ENCODE measurements around the gene XRN1.
"Not testable (repeated sequence)": the region's sequence is repeated elsewhere in the genome, so short reads cannot be mapped to it uniquely, and the experiment has no call there.

The XRN1 gene

GRCh38 chr3:142324275-142324953 lies 123.4 kb downstream of the XRN1 start:
- DNase-seq = not testable (repeated sequence)

DNA sequence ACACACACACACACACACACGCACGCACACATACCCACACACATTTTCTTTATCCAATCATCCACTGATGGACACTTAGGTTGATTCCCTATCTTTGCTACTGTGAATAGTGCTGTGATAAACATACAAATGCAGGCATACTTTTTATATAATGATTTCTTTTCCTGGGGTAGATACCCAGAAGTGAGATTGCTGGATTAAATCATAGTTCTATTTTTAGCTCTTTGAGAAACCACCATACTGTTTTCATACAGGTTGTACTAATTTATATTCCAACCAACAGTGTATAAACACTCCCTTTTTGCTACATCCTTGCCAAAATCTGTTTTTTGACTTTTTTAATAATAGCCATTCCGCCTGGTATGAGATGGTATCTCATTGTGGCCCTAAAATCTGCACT lies 127.9 kb downstream of the XRN1 start:
- no peak for DNase-seq

- DNase-seq = no peak
These were observed 128.7 kb downstream of the XRN1 start for GRCh38 chr3:142319094-142319493.

DNA sequence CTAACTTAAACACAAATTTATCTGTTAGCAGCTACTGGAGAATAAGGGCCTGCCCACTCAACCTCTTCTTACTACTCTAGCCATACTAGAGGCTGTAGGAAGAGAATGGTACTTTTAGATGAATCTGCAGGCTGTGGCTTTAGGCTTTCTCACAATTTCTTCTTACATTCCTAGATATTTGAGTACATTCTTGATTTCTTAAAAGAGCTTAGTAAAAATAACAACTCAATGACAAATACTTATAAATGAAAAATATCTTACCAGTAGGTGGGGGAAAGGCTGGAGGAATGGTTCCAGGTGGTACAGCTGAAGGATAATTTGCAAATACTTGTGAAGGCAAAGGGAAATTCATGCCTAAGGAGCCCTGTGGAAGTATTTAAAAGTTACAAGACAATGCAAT lies 129.5 kb downstream of the XRN1 start:
- no peak for DNase-seq

DNA sequence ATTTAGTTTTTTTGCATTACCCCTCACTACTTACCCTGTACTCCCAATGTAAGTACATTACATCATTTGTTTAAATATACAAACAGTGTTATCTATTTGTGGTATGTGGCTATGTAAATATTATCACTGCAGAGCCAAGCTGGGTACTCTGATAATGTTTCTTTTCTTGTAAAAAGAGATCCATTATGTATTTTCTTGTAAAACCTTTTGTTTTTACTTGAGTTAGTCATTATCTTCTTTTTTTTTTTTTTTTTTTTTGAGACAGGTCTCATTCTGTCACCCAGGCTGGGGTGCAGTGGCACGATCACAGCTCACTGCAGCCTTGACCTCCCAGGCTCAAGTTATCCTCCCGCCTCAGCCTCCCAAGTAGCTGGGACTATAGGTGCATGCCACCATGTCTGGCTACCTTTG lies 131.9 kb downstream of the XRN1 start:
- not testable (repeated sequence) for DNase-seq

DNA sequence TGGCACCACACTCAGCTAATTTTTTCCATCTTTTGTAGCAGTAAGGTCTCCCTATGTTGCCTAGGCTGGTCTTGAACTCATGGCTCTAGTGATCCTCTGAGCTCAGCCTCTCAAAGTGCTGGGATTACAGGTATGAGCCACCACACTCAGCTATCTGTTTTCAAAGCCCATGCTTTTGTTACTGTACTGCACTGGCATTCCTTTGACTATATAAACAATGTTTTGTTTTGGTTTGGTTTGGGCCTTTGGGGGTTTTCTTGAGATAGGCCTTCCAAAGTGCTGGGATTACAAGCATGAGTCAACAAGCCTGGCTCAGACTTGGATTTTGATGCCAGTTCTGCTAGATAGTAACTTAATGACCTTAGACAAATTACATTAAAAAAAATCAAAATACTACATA lies 132.8 kb downstream of the XRN1 start:
- DNase-seq = no peak

GRCh38 chr3:142310439-142310838 lies 137.4 kb downstream of the XRN1 start:
- DNase-seq = no peak

DNA sequence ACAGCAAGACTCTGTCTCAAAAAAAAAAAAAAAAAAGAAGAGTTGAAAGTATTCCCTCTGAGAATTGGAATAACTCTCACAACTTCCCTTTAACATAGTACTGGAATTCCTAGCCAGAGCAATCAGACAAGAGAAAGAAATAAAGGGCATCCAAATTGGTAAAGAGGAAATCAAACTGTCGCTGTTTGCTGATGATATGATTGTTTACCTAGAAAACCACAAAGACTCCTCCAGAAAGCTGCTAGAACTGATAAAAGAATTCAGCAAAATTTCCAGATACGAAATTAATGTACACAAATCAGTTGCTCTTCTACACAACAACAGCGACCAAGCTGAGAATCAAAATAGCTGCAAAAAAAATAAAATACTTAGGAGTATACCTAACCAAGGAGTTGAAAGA lies 145.0 kb downstream of the XRN1 start:
- DNase-seq = not testable (repeated sequence)

- no peak for DNase-seq
These were observed 149.2 kb downstream of the XRN1 start for GRCh38 chr3:142298626-142299025.

DNA sequence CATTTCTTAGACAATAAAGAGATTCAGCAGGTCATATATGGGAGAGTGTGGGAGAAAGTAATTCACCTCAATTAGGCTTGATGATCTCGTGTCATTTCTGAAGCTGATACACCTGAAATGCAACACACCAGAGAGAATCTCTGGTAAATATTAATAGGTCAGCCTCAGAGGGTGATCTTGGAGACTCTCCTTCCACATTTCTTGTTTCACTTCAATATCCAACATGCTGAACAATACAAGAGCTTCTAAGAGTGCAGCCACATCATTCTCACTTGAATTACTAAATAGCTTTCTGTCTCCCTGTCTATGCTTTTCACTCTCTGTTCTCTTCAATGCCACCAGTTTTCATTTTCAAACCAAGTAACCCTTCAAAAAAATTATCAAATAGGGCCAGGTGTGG lies 151.3 kb downstream of the XRN1 start:
- DNase-seq = no peak

- no peak for DNase-seq
These were observed 159.8 kb downstream of the XRN1 start for GRCh38 chr3:142287866-142288638.

DNA sequence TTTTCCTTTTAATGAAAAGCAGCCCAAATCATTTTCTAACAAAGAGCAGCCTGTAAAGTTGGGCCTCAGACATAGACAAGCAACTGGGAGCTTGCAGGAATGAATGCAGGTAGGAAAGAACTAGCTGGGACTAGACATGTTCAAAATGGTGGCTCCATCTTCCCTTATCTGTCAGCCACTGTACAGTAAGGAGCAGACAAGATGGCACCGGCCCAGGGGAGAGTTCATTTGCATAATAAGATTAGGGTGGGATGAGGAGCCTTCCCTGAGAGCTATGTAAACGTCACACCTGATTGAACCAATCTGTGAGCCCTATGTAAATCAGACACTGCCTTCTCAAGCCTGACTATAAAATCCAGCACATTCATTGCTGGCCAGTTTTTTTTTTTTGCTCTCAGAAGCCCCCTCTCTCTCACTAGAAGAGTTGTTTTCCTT lies 162.7 kb downstream of the XRN1 start:
- no peak for DNase-seq

GRCh38 chr3:142282503-142282902 lies 165.3 kb downstream of the XRN1 start:
- DNase-seq = no peak

DNA sequence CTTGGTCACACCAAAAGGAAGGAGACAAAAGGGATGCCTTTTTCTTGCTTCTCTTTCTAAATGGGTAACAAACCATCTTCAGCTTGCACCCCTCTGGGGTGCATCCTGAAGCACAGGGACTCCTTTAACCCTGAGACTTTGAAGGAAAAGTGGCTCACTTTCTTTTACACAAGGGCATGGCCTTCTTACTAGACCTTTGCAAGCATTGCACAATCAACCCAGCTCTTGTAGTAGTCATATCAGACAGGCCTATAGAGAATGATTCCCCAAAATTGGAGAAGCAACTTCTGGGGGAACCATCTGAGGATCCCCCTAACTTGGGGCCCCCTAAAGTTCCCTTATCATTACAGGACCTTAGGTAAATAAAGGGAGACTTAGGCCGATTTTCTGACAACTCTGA lies 166.4 kb downstream of the XRN1 start:
- no peak for DNase-seq

- DNase-seq = peak; percentile 8
These were observed 167.8 kb downstream of the XRN1 start for GRCh38 chr3:142279965-142280590.

- no peak for DNase-seq
These were observed 169.4 kb downstream of the XRN1 start for GRCh38 chr3:142278451-142278850.

- no peak for DNase-seq
These were observed 171.1 kb downstream of the XRN1 start for GRCh38 chr3:142276781-142277180.

GRCh38 chr3:142275856-142276255 lies 172.0 kb downstream of the XRN1 start:
- no peak for DNase-seq

- DNase-seq = no peak
These were observed 172.9 kb downstream of the XRN1 start for GRCh38 chr3:142274908-142275307.

DNA sequence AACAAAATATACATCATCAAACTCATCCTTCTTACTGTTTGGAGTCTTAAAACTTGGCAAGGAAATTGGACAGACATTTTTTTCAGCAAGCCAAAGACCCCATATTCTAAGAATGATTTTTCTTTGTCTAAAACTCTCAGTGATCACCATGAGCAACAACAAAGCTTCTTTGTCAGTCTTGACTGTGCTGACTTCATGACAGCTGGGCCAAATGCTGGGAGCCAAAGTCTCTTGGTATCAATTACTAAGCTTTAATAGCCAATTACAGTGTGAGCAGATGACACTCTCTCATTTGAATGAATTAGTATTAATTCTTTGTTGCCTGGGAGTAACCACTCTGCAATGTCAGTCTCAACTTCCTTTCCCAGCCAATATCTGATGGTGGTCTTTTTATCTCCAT lies 174.3 kb downstream of the XRN1 start:
- DNase-seq = no peak

- DNase-seq = no peak
These were observed 175.5 kb downstream of the XRN1 start for GRCh38 chr3:142272200-142272891.

DNA sequence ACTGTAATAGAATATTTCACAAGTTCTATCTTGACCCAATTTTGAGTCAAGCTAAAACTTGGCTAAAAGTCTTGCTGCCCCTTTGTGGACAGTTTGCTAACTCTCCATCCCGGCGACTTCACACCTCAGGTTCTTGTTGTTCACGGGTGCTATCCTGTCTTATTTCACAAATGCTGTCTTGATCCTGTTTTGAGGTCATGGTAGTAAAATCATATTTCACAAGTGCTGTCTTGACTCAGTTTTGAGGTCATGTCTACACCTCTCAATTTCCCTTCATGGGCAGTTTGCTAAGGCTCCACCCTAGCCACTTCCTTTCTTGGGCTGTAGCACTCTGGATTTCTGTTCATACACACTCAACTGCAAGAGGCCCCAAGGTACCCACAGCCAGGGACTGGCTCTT lies 177.4 kb downstream of the XRN1 start:
- DNase-seq = no peak

DNA sequence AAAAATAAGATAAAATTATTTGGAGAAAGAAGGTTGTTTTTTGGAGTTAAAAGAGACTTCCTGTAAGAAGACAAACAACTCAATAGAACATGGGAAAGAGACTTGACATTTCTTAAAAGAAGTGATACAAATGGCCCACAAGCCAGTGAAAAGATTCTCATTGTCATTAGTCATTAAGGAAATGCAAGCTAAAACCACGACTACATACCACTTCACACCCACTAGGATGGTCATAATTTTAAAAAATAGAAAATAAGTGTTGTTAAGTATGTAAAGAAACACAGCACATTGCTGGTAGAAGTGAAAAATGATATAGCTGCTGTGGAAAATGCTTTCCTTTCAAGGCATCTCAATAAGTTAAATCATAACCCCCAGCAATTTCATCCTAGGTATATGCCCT lies 178.1 kb downstream of the XRN1 start:
- no peak for DNase-seq

Data from T-helper 9 cell (primary cell).